ENCODE data around the gene MAN2B1. TPM values are rescaled to one million over a fixed set of nuclear protein-coding genes. Genes with fewer than 3 reads are reported as not detected.

Gene MAN2B1
- total RNA-seq, 1 donor from 2014 or later: 35.8 TPM

DNA sequence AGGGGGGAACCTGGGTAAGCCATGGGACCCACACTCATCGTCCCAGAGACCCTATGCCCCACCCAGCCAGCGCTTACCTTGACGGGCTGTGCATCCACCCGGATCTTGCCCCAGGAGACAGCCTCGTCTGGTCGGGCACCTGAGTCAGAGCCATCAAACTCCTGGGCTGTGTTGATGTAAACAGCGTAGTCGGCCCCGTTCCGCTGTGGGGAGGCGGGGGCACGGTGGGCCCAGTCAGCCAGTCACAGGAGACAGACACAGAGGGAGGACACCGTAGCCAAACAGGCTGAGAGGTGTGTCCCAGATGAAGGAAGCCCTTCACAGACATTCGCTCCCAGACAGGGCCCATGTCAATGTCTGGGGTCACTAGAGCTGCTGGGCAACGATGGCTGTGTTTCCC, 9.4 kb upstream of the MAN2B1 start:
- H3K4me1 ChIP-seq: no peaks in the 10 kb centered on the region
- peaks cover 6% of the 10 kb centered on the region for H4K20me1 ChIP-seq (ENCODE audit: low read depth)
- H3K27me3 ChIP-seq: no peaks in the 10 kb centered on the region
- no peak for DNase-seq (ENCODE audit: low spot score)
- no peak overlapping the region for H3K27ac Mint-ChIP-seq
- H3K4me3 ChIP-seq: no peak overlapping the region
- H3K9ac ChIP-seq: no peak overlapping the region
- H2AFZ ChIP-seq (replicated peaks): no peak overlapping the region
- peaks cover 6% of the 10 kb centered on the region for H3K4me1 Mint-ChIP-seq
- TF ChIP-seq CTCF (IDR thresholded peaks at IDR 0.05): no peak
- no peak for TF ChIP-seq EZH2 (IDR thresholded peaks at IDR 0.05)
- TF ChIP-seq EZH2phosphoT487 (IDR thresholded peaks at IDR 0.05): no peak
- peaks cover 10% of the 10 kb centered on the region for H3K79me2 ChIP-seq (ENCODE audit: low read depth)
- no peaks in the 10 kb centered on the region for H3K9me3 ChIP-seq (ENCODE audit: low read depth)
- peaks cover 9% of the 10 kb centered on the region for H3K27me3 Mint-ChIP-seq (ENCODE audit: insufficient read depth, low read depth)
- peaks cover 42% of the 10 kb centered on the region for H3F3A ChIP-seq (ENCODE audit: low read depth)
- no peak overlapping the region for H3K4me3 Mint-ChIP-seq
- H3K36me3 ChIP-seq: no peaks in the 10 kb centered on the region
- no peak overlapping the region for H3K27ac ChIP-seq
- peaks cover 27% of the 10 kb centered on the region for H3K36me3 Mint-ChIP-seq
- no peaks in the 10 kb centered on the region for H3K9me3 Mint-ChIP-seq
- H3K4me2 ChIP-seq: no peak overlapping the region

- TF ChIP-seq EZH2 (IDR thresholded peaks at IDR 0.05) (no peak), CTCF (IDR thresholded peaks at IDR 0.05) (no peak), EZH2phosphoT487 (IDR thresholded peaks at IDR 0.05) (no peak)
- Mint-ChIP-seq H3K9me3 (no peaks in the 10 kb centered on the region), H3K4me1 (peaks cover 4% of the 10 kb centered on the region), H3K4me3 (no peak overlapping the region), H3K27me3 (ENCODE audit: insufficient read depth, low read depth) (peaks cover 8% of the 10 kb centered on the region), H3K27ac (no peak overlapping the region), H3K36me3 (peaks cover 26% of the 10 kb centered on the region)
- peaks cover 39% of the 10 kb centered on the region for H3F3A ChIP-seq (ENCODE audit: low read depth)
- H4K20me1 ChIP-seq (ENCODE audit: low read depth): peaks cover 6% of the 10 kb centered on the region
- no peak overlapping the region for H3K9ac ChIP-seq
- no peaks in the 10 kb centered on the region for H3K9me3 ChIP-seq (ENCODE audit: low read depth)
- no peaks in the 10 kb centered on the region for H3K27me3 ChIP-seq
- no peak overlapping the region for H3K4me3 ChIP-seq
- H3K79me2 ChIP-seq (ENCODE audit: low read depth): peaks cover 14% of the 10 kb centered on the region
- DNase-seq (ENCODE audit: low spot score): no peak
- no peak overlapping the region for H2AFZ ChIP-seq (replicated peaks)
- no peak overlapping the region for H3K27ac ChIP-seq
- no peaks in the 10 kb centered on the region for H3K36me3 ChIP-seq
- no peak overlapping the region for H3K4me2 ChIP-seq
- H3K4me1 ChIP-seq: no peaks in the 10 kb centered on the region
Observed at GRCh38 chr19:12675399-12675798, 8.9 kb upstream of the MAN2B1 start.

- Mint-ChIP-seq H3K27me3 (ENCODE audit: insufficient read depth, low read depth) (peaks cover 16% of the 10 kb centered on the region), H3K9me3 (no peaks in the 10 kb centered on the region), H3K36me3 (peaks cover 15% of the 10 kb centered on the region), H3K27ac (no peak overlapping the region), H3K4me3 (no peak overlapping the region), H3K4me1 (peaks cover 21% of the 10 kb centered on the region)
- peaks cover 6% of the 10 kb centered on the region for H4K20me1 ChIP-seq (ENCODE audit: low read depth)
- no peak overlapping the region for H3K4me2 ChIP-seq
- H2AFZ ChIP-seq (replicated peaks): no peak overlapping the region
- H3K4me1 ChIP-seq: no peaks in the 10 kb centered on the region
- no peaks in the 10 kb centered on the region for H3K9me3 ChIP-seq (ENCODE audit: low read depth)
- DNase-seq (ENCODE audit: low spot score): no peak
- H3K27me3 ChIP-seq: no peaks in the 10 kb centered on the region
- peaks cover 42% of the 10 kb centered on the region for H3F3A ChIP-seq (ENCODE audit: low read depth)
- no peak overlapping the region for H3K9ac ChIP-seq
- TF ChIP-seq EZH2 (IDR thresholded peaks at IDR 0.05) (no peak), EZH2phosphoT487 (IDR thresholded peaks at IDR 0.05) (no peak), CTCF (IDR thresholded peaks at IDR 0.05) (no peak)
- no peak overlapping the region for H3K4me3 ChIP-seq
- H3K36me3 ChIP-seq: no peaks in the 10 kb centered on the region
- H3K79me2 ChIP-seq (ENCODE audit: low read depth): peaks cover 25% of the 10 kb centered on the region
- no peak overlapping the region for H3K27ac ChIP-seq
Observed at GRCh38 chr19:12672744-12673143, 6.2 kb upstream of the MAN2B1 start.
